Endothelial cell of umbilical vein (primary cell): ENCODE data around the gene AZGP1. TPM values are rescaled to one million over a fixed set of nuclear protein-coding genes. Genes with fewer than 3 reads are reported as not detected.

Source experiments
- BruUV-seq: library from RNA; stranded (reverse); fragments of 400-500 nt; replicated peaks from 2 replicates; lab custom pipeline; 2021; lab: Mats Ljungman, UMichigan
- CTCF ChIA-PET: fragments of 300-600, 350-600 bp; sonication (Branson Sonifier 250); formaldehyde crosslinking; loops from one replicate; lab custom pipeline; 2021; ENCODE audit warnings: antibody characterized with exemption, inconsistent platforms; lab: Charles Lee
- POLR2A ChIA-PET: fragments of 300-600, 350-600 bp; sonication (Branson Sonifier 250); formaldehyde crosslinking; loops from one replicate; lab custom pipeline; 2021; ENCODE audit warnings: antibody characterized with exemption, inconsistent platforms; lab: Charles Lee
- DNase-seq: peaks from one replicate; pipeline ENCODE4 v3.0.0-alpha.2; 2011; ENCODE audit warnings: low read depth, low spot score
- FAIRE-seq: peaks from 2 replicates; lab custom pipeline; 2011; peaks lifted over from hg19 to GRCh38; lab: Jason Lieb, UNC
- H2AFZ ChIP-seq: 2 replicates; pipeline ENCODE4 v1.6.0; 2012; ENCODE audit warnings: low read depth, low read length, control low read depth, inconsistent platforms
- H3K27ac ChIP-seq: 2 replicates; pipeline ENCODE4 v1.5.1; 2011; ENCODE audit warnings: low read depth, mild to moderate bottlenecking, control low read depth, low read length, moderate library complexity; ENCODE audit not compliant: insufficient read depth
- H3K27me3 ChIP-seq, 2 experiments: 2 replicates each; pipeline versions ENCODE4 v1.6.0 to v1.6.1; 2011; ENCODE audit warnings: low read length in 2 of 2, mixed read lengths in 1 of 2; ENCODE audit not compliant: control insufficient read depth in 2 of 2, insufficient read depth in 2 of 2
- H3K36me3 ChIP-seq, 2 experiments: 2 replicates in 1 of 2; 3 replicates in 1 of 2; pipeline ENCODE4 v1.5.1; 2011; ENCODE audit warnings: low read length in 2 of 2, mild to moderate bottlenecking in 1 of 2, moderate library complexity in 1 of 2; ENCODE audit not compliant: control insufficient read depth in 2 of 2, insufficient read depth in 2 of 2; ENCODE audit errors: extremely low read depth in 1 of 2
- H3K4me1 ChIP-seq: 3 replicates; pipeline ENCODE4 v1.5.1; 2011; ENCODE audit warnings: mild to moderate bottlenecking, low read length; ENCODE audit not compliant: control insufficient read depth, insufficient read depth; ENCODE audit errors: extremely low read depth
- H3K4me2 ChIP-seq: 2 replicates; pipeline ENCODE4 v1.6.1; 2011; ENCODE audit warnings: low read length, control low read depth, mixed read lengths; ENCODE audit not compliant: insufficient read depth
- H3K4me3 ChIP-seq, 3 experiments: fragments of 200-600 bp in 1 of 3; sonication (generic), shearing (Covaris generic) in 1 of 3; replicated peaks in 1 of 3; 2 replicates each; pipeline ENCODE4 v1.5.1; 2011 to 2016; ENCODE audit warnings: control low read depth in 3 of 3, low read length in 3 of 3, mild to moderate bottlenecking in 2 of 3, inconsistent platforms in 1 of 3, low read depth in 1 of 3, moderate library complexity in 1 of 3; ENCODE audit not compliant: insufficient read depth in 1 of 3
- H3K79me2 ChIP-seq: 2 replicates; pipeline ENCODE4 v1.6.0; 2012; ENCODE audit warnings: low read length, inconsistent platforms; ENCODE audit not compliant: control insufficient read depth, insufficient read depth
- H3K9ac ChIP-seq: replicated peaks from 2 replicates; pipeline ENCODE3; 2011; ENCODE audit warnings: low read length, control low read depth; ENCODE audit not compliant: insufficient read depth; ENCODE audit errors: extremely low read depth
- H3K9me1 ChIP-seq: replicated peaks from 3 replicates; pipeline ENCODE4 v1.6.0; 2011; ENCODE audit warnings: mild to moderate bottlenecking, low read length; ENCODE audit not compliant: control insufficient read depth, insufficient read depth; ENCODE audit errors: extremely low read depth
- H3K9me3 ChIP-seq: replicated peaks from 2 replicates; pipeline ENCODE4 v1.5.1; 2012; ENCODE audit warnings: low read length, inconsistent platforms; ENCODE audit not compliant: control insufficient read depth, insufficient read depth
- H4K20me1 ChIP-seq: replicated peaks from 2 replicates; pipeline ENCODE3; 2011; ENCODE audit warnings: mild to moderate bottlenecking, low read length; ENCODE audit not compliant: control insufficient read depth, insufficient read depth; ENCODE audit errors: extremely low read depth
- CTCF ChIP-seq, 2 donors: IDR thresholded peaks; 1 replicate in 1 of 2; 2 replicates in 1 of 2; pipeline ENCODE4 v1.5.1; 2011; ENCODE audit warnings: low read length in 2 of 2, mild to moderate bottlenecking in 2 of 2, moderate library complexity in 2 of 2, control low read depth in 1 of 2, inconsistent platforms in 1 of 2, low read depth in 1 of 2; ENCODE audit not compliant: insufficient read depth in 1 of 2; ENCODE audit errors: extremely low read depth in 1 of 2
- EZH2 ChIP-seq: IDR thresholded peaks from 2 replicates; pipeline ENCODE4 v1.6.1; 2012; ENCODE audit warnings: borderline replicate concordance, low read depth, mild to moderate bottlenecking, moderate library complexity, low read length, inconsistent platforms; ENCODE audit not compliant: severe bottlenecking
- FOS ChIP-seq: IDR thresholded peaks from 2 replicates; pipeline ENCODE4 v1.6.1; 2011; ENCODE audit warnings: mild to moderate bottlenecking, low read length, moderate library complexity, borderline replicate concordance; ENCODE audit not compliant: insufficient read depth
- GATA2 ChIP-seq: IDR thresholded peaks from 2 replicates; pipeline ENCODE4 v1.7.0; 2011; ENCODE audit warnings: low read depth, mild to moderate bottlenecking, moderate library complexity, mixed read lengths, low read length; ENCODE audit not compliant: insufficient read length, insufficient read depth
- JUN ChIP-seq: IDR thresholded peaks from 2 replicates; pipeline ENCODE4 v1.6.1; 2011; ENCODE audit warnings: borderline replicate concordance, low read depth; ENCODE audit not compliant: insufficient read length, insufficient read depth
- MYC ChIP-seq: IDR thresholded peaks from one replicate; pipeline ENCODE4 v1.6.1; 2011; ENCODE audit warnings: mild to moderate bottlenecking, low read depth, low read length
- POLR2A ChIP-seq: IDR thresholded peaks from 2 replicates; pipeline ENCODE4 v1.6.1; 2012; ENCODE audit warnings: low read depth, mild to moderate bottlenecking, control low read depth, low read length
- POLR2AphosphoS5 ChIP-seq: IDR thresholded peaks from 2 replicates; pipeline ENCODE4 v1.6.1; 2012; ENCODE audit warnings: low read depth, mild to moderate bottlenecking, control low read depth, low read length, moderate library complexity; ENCODE audit not compliant: insufficient read depth
- dilution Hi-C: fragments of 300-500 bp; cut with MboI; formaldehyde crosslinking; loops from one replicate; pipeline ENCODE4 v1.15.0; 2019; ENCODE audit warnings: low sequenced_read_pairs; ENCODE audit not compliant: extremely low pct_ligation_motif_present
- intact Hi-C: fragments of 100-400 bp; cut with micrococcal nuclease; formaldehyde crosslinking; loops from one replicate; pipeline ENCODE4 v1.10.0; 2022
- polyA plus RNA-seq, 4 experiments: library from polyadenylated mRNA; depleted of rRNA in 3 of 4; stranded (reverse) in 3 of 4; unstranded in 1 of 4; fragments of >200 nt; gene quantifications; 2 replicates each; pipeline versions ENCODE4 v1.2.1 to v1.2.3, GENCODE V29; 2011 to 2012; ENCODE audit warnings: missing spikeins in 1 of 4
- total RNA-seq: library from RNA; stranded (reverse); gene quantifications from 2 replicates; pipeline ENCODE4 v1.2.3, GENCODE V29; 2021

Gene AZGP1
- total and polyA plus RNA-seq, 2 donors (not counting 3 experiments of a cell fraction or from before 2014, with no cell fraction given) = not detected

- DNase-seq (peak; percentile 63), FAIRE-seq (peak; percentile 72)
- Histone ChIP-seq H2AFZ (no peak overlapping the region), H3K9me1 (no peaks in the 10 kb centered on the region), H3K27ac (peak overlapping the region; percentile 98), H3K9ac (peak overlapping the region; percentile 99), H3K36me3 (peaks cover 0 to 2% of the 10 kb centered on the region in 2 experiments), H3K4me2 (peak overlapping the region; percentile 97), H4K20me1 (no peaks in the 10 kb centered on the region), H3K4me3 (peak overlapping the region; percentile 92 to 100 (median 97)), H3K9me3 (no peaks in the 10 kb centered on the region), H3K27me3 (no peaks in the 10 kb centered on the region), H3K4me1 (peaks cover 12% of the 10 kb centered on the region), H3K79me2 (peaks cover 44% of the 10 kb centered on the region)
- no TSS peak for BruUV-seq
- intact Hi-C loops (loop anchor here (2.0 kb wide), 1 partner anchor 24 kb away; no protein-coding TSS in a partner anchor), dilution Hi-C loops (no loop called here)
- CTCF ChIA-PET = interaction anchor here (0.9 to 2.5 kb wide), 4 partner anchors 10 to 37 kb away, joined by 3 to 19 read pairs (median 4); no protein-coding TSS in a partner anchor
- POLR2A ChIA-PET = interaction anchor here (1.4 to 2.1 kb wide), 2 partner anchors 17 to 33 kb away, joined by 3 to 6 read pairs; partner anchors contain the start of gene ZSCAN21
- no peak for TF ChIP-seq MYC
Observed at GRCh38 chr7:100016215-100016901, 40.5 kb upstream of the AZGP1 start.

- ChIA-PET CTCF (interaction anchor here (0.9 to 2.5 kb wide), 6 partner anchors 21 to 102 kb away, joined by 3 to 19 read pairs (median 4); no protein-coding TSS in a partner anchor), POLR2A (interaction anchor here (0.5 to 2.1 kb wide), 6 partner anchors 11 to 123 kb away, joined by 3 to 7 read pairs (median 3); partner anchors contain the start of gene ZSCAN21)
- Histone ChIP-seq H3K9me1 (no peaks in the 10 kb centered on the region), H3K9ac (peak within 1 kb of the TSS; percentile 99), H3K36me3 (peaks cover 0 to 2% of the 10 kb centered on the region in 2 experiments), H3K79me2 (peaks cover 39% of the 10 kb centered on the region), H3K27ac (peak within 1 kb of the TSS; percentile 98), H2AFZ (peak within 1 kb of the TSS; percentile 46), H4K20me1 (no peaks in the 10 kb centered on the region), H3K4me2 (peak within 1 kb of the TSS; percentile 97), H3K4me3 (peak within 1 kb of the TSS; percentile 92 to 100 (median 97)), H3K4me1 (peaks cover 12% of the 10 kb centered on the region), H3K9me3 (no peaks in the 10 kb centered on the region), H3K27me3 (no peaks in the 10 kb centered on the region)
- BruUV-seq = TSS peak; percentile 57
- FAIRE-seq (peak; percentile 96), DNase-seq (peak; percentile 89)
- TF ChIP-seq POLR2A = peak; percentile 89
- peak; percentile 98 for TF ChIP-seq POLR2AphosphoS5
- TF ChIP-seq FOS = peak; percentile 79
- no peak for TF ChIP-seq CTCF (IDR thresholded peaks at IDR 0.05; ENCODE audit: extremely low read depth in 1 of 2, insufficient read depth in 1 of 2, low read depth in 1 of 2, low read length in 2 of 2)
- TF ChIP-seq EZH2 = no peak
- peak; percentile 84 for TF ChIP-seq JUN
- no peak for TF ChIP-seq GATA2
- dilution Hi-C loops (no loop called here), intact Hi-C loops (loop anchor here (1.0 to 2.0 kb wide), 4 partner anchors 18 to 66 kb away; partner anchors contain the start of genes ZNF3 and ZSCAN21)
Observed at GRCh38 chr7:100015232-100016214, 39.7 kb upstream of the AZGP1 start, which contains the start of gene ZKSCAN1. ZKSCAN1 (plus strand) TSS chr7:100015596; CDS start chr7:100023507, 7,911 bp downstream.
